Measurements from ENCODE around the gene CCDC183.
"Not testable (repeated sequence)": the region's sequence is repeated elsewhere in the genome, so short reads cannot be mapped to it uniquely, and the experiment has no call there.

CCDC183 gene

GRCh38 chr9:136803009-136803550 is 6.9 kb downstream of the CCDC183 start:
- not testable (repeated sequence) for DNase-seq

- no peak for DNase-seq
Measured at GRCh38 chr9:136803551-136804508, 7.7 kb downstream of the CCDC183 start.

GRCh38 chr9:136804509-136805206 is 8.5 kb downstream of the CCDC183 start:
- no peak for DNase-seq

GRCh38 chr9:136805207-136805740 is 9.1 kb downstream of the CCDC183 start:
- DNase-seq: no peak

GRCh38 chr9:136806067-136806466 is 9.9 kb downstream of the CCDC183 start:
- DNase-seq: no peak

GRCh38 chr9:136806631-136807201 is 10.6 kb downstream of the CCDC183 start:
- no peak for DNase-seq

- peak; percentile 83 to 86 for DNase-seq
Measured at GRCh38 chr9:136807281-136808074, 11.3 kb downstream of the CCDC183 start, which contains the start of gene RABL6. Gene RABL6 (plus strand): TSS chr9:136807948. CDS start chr9:136808197, 249 bp downstream.

- peak; percentile 51 to 52 for DNase-seq
Measured at GRCh38 chr9:136808075-136808805, 12.1 kb downstream of the CCDC183 start.

GRCh38 chr9:136808806-136809158 is 12.6 kb downstream of the CCDC183 start:
- DNase-seq: no peak

- DNase-seq: no peak
Measured at GRCh38 chr9:136814725-136815421, 18.7 kb downstream of the CCDC183 start.

- DNase-seq: no peak
Measured at GRCh38 chr9:136815422-136815782, 19.3 kb downstream of the CCDC183 start.

- no peak for DNase-seq
Measured at GRCh38 chr9:136820971-136821825, 25.1 kb downstream of the CCDC183 start.

- no peak for DNase-seq
Measured at GRCh38 chr9:136821826-136822544, 25.8 kb downstream of the CCDC183 start.

- no peak for DNase-seq
Measured at GRCh38 chr9:136823136-136824046, 27.3 kb downstream of the CCDC183 start.

- DNase-seq: no peak
Measured at GRCh38 chr9:136824496-136825225, 28.5 kb downstream of the CCDC183 start.

GRCh38 chr9:136825295-136826187 is 29.4 kb downstream of the CCDC183 start:
- no peak for DNase-seq

Data from CD4-positive, alpha-beta T cell treated with Interleukin-1 beta for 1 hour (primary cell).